HG03108 (cell line): ENCODE results near the gene TXNL4B.

Source experiments
- ATAC-seq: cut with Tn5 transposase; IDR thresholded peaks from one replicate; pipeline ENCODE4 v1.9.1; 2021; ENCODE audit warnings: moderate library complexity; ENCODE audit not compliant: unreplicated experiment

TXNL4B gene

DNA sequence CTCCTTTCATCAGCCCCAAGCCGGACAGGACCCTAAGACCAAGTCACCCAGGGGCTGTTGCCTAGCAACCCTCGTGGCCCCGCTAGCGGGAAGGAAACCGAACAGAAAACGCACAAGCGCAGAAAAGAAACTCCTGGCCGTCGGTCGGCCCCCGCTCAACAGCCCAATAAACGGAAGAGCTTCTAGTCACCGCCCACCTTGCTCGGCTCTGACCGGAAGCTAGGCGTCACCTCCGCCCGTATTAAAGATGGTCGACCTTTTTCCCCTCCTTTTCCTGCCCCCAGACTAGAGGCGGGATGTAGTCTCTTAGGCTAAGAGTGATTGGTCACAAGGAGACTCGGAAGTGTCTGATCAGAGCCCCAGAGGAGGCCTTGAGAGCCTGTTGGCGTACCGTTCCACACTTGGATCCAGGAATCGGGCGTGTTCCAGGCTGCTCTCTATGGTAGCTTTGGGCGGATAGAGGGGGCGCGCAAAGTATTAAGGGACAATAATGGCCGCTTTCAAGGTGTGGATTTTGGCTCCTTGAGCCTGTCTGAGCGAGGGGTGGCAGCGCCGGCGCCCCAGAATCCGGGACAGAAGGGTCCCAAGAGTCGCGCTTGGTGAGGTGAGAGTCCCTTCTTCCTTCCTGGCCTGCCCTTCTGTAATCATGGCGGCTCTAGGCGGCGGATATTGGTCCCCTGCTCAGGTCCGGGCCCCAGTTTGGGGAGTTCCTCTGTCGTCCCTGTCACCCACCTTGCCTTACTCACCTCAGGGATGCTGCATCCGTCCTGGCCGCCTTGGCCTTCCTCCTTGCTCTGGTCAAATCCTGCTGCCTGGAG is at the start of gene TXNL4B, which contains the start of gene DHX38:
TSS of gene TXNL4B (minus strand) at position 173 of the 818 bp plus-strand sequence. CDS start 2,871 bp downstream, outside the sequence.
TSS of gene DHX38 (plus strand) at position 400 of the 818 bp plus-strand sequence. CDS start 2,311 bp downstream, outside the sequence.
- ATAC-seq, result peak; percentile 97

DNA sequence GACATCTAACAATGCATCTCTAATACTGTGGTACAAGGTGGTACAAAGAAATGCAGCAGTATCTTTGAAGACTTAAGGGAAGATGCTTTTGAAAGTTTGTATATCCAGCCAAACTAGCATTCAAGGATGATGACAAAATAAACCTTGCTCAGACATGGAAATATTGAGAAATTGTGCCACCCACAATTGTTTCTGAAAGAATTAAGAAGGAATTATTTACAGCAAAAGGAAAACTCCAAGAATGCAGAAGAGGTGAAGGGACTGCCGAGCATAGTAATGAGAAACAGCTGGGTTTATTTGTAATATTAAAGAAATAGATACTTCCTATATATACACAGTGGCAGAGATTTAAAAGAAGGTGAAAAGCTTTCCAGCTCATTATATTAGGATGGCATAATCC is 49.1 kb upstream of the TXNL4B start:
- ATAC-seq, result no peak

DNA sequence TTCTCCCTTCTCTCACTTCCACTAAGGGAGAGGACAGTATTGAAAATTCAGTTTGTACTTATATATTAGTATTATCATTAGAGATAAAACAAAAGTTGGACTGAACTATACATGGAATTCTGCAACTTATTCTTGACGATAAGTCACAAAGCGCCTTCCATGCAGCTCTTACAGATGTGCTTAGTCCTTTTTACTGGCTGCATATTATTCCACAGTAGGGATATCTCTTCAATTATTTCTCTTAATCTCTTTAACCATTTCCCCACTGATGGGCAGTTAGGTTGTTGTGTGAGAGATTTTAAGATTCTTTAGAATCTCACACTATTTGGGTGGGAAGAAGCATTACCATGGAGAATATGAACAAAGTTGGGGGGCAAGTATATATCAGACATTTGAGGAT is 46.5 kb upstream of the TXNL4B start:
- ATAC-seq, result no peak

DNA sequence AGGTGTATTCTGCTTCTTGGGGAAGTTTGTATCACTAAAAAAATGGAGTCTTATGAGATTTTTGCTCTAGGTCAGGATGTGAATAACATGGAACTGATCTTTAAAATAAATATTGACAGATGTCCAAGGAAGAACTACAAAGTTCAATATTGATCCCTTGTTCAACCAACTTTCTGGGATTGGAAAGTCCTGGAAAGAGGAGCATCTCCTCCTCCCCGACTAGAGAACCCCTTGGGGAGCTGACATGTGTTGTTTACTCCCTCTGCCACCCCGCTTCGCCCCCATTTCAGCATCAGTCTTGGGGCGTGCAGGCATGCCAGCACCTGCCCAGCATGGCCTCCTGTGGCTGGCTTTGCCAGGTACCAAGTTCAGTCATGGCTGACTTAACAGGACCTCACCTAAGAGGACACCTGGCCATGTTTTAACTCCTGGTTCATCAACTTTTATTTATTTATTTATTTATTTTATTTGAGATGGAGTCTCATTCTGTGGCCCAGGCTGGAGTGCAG is 44.7 kb upstream of the TXNL4B start:
- ATAC-seq, result no peak

DNA sequence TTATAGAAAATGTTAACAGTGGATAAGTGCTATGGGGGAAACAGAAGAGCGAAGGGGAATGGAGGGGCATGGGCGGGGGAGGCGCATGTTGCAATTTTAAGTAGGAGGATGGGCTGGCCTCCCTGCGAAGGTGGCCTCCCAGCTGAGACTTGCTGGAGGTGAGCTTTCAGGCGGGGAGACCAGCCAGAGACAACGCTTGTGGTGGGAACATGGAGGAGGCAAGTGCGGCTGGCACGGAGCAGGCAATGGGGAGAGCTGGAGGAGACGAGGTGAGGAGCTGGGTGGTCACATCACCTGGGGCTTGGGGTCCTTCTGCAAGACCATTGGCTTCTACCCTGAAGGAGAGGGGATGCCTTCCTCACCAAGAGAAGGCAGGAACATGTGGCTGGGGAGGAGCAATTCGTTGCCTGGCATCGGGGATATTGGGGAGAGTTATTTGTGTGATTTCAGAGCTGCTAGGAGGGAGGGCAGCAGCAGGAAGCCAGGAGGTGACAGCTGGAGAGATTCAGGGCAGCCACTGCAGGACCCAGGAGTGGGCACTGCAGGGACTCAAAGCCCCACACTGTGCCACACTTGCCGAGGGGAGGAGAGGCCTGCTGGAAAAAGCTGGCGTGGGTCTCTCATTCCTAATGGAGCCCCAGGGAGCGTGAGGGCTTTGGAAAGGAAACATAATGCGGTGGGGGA is 44.1 kb upstream of the TXNL4B start:
- no peak for ATAC-seq

DNA sequence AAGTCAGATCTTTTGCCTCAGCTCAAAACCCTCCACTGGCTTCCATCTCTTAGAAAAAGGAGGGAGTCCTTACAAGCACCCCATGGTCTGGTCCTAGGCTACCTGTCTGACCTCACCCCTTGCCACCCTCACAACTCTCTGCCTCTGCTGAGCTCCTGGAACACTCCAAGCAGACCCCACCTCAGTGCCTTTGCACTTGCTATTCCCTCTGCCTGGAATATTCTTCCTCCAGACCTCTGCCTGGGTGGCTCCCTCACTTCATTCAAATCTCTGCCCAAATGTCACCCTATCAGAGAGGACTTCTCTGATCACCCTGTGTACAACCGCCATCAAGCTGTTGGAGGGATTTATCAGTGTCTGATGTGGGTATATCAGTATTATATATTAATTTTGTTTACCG is 41.1 kb upstream of the TXNL4B start:
- no peak for ATAC-seq

DNA sequence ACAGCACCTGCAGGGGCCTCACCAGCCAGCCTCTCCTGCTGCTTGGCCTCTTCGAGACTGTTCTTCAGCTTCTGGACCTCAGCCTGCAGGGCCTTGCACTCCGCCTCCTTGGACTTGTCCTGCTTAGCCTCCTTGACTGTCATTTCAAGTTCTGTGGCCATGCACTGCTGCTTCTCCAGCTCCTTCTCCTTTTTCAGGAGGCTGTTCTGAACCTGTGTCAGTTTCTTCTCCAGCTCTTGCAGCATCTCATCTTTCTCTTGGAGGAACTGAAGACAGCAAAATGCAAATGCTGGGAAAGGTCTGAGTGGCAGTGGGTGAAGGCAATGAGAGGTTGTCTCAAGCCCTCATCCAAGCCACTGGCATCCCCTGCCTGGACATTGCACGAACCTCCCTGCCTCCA is 39.3 kb upstream of the TXNL4B start:
- no peak for ATAC-seq

DNA sequence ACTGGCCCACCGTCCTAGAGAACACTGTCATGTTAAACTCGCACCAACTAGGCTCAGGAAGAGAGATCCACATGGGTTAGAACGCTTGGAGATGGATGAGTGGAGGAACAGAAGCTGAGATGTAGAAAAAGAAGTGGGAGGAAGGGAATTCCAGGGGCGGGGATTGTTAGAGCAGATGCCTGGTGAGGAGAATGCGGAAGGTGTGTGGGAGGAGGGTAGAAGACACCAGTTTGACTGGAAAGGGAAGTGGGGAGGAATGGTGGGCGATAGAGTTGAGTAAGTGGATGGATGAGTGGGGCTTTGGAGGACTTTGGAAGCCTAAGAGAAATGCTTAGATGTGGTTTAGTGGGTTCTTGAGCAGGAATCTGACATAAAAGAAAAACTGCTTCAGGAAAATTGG is 37.6 kb upstream of the TXNL4B start:
- ATAC-seq, result no peak

DNA sequence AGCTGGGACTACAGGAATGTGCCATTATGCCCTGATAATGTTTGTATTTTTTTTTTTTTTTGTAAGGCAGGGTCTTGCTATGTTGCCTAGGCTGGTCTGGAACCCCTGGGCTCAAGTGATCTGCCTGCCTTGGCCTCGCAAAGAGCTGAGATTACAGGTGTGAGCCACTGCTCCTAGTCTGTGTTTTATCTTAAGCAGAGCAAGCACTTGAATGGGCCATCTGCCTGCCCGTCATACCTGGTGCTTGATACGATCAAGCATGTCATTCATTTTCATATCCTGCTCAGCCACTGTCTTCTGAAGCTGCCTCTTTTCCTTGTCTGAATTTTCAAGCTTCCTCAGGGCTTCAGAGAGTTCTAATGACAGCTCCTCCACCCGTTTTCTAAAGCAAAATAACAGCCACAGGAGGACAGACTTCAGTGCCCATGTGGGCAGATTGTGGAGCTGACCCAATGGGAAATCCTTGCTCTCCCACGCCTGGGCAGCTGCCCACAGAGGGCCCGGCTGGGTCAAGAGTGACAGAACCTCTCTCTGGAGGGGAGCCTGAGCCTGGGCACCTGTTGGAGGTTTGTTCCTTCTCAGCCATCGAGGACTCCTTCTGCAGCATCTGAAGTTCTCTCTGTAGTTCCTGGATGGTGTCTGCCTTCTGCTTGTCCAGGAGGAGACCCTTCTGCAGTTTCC is 36.7 kb upstream of the TXNL4B start:
- ATAC-seq, result no peak

DNA sequence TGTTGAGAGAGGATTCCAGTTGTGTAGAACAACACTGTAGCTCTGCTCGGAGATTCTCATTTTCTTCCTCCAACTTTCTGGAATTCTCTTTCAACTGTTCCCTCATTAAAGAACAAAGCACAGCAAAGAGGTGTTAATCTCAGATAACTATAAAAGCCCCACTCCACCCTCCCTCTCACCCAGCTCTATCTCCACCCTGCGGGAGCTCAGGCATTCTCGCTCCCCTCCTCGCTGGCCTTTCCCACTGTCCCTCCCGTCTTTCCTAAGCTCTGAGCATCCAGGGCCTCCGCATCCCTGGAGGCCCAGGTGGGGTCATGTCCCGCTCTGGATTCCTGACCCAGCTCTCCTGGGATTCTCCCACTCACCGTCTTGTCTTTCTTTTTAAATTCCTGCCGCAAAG is 35.3 kb upstream of the TXNL4B start:
- no peak for ATAC-seq

DNA sequence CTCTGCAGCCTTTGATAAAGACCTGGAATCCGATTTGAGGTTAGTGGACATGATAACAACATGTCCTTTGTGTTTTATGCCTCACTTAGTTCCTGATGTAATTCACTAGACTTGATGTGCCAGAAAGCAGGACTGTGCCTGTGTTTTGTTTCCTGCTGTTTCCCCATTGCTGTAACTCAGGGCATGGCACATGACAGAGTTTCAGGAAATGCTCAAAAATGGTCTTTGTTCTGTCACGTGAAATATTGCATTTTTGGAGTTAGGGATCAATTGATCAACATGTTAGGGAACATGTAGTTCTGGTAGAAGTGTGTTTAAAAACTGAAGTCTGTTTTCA is 33.0 kb upstream of the TXNL4B start:
- no peak for ATAC-seq

DNA sequence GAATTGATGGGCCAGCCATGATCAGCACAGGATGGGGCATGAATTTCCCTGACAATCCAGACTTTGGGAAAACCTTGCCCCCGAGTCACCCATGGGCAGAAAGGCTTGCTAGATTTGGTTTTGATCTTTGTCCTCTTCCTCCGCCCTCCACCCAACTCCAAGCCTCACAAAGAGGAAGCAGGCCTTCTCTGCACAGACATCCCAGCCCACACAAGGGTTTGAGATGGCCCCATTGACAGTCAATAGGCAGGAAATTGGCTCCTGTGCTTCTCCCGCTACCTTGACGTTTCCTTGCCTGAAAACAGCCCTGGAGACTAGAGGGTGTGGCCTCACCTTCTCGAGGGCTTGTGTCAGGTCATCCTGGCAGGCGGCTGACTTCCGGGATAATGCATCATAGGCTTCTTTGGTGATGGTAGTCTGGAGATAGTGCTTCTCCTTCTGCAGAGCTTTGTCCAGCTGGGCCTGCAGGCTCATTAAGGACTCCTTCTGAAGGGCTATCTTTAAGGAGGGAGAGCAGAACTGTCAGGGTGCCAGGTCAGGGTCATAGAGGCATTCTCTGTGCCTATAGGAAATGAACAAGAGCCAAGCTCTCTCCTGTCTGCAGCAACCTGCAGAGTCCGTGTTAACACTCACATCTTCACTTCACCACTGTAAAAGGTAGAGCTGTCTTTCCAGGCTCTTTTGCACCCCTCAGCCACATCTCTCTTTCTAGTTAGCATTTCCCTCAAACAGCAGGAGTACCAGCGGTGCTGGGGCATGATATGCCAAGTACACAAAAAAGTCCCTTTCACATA is 32.4 kb upstream of the TXNL4B start:
- no peak for ATAC-seq

DNA sequence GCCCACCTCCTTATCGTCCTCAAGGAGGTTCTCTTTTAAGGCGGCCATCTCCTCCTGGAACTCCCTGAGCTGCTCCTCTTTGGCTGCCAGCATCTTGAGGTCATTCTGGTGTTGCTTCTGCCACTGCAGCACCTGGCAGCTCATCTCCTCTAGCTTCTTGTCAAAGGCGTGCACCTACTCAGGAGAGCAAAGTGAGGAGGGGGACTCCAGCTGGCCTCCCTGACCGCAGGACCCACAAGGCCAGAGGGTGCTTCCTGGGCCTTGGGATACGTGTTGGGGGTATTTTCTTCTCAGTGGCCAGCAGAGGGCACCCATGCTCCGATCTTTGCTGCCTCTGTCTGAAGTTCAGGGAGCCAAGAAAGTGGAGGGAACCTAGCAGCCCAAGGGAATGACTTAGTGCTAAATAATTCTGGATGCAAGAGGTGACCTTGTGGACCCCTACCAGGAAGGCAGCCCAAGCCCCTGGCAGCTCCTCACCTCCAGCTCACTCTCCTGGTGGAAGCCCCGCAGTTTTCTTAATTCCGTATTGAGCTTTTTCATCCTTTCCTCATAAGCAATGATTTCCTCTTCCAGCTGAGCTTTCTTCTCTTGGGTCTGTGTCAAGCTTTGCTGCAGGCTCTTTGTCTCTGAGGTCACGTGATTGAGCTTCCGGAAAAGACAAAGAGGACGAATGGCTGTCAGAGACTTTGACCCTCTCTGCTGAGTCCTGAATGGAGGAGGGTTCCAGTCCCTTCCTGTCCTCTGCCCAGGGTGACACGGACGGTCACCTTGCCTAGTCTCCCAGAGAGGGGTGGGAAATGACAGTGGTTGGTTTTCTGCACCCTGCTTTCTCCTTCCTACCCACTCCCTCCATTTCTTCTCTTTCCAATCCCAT is 31.6 kb upstream of the TXNL4B start:
- peak; percentile 58 for ATAC-seq

DNA sequence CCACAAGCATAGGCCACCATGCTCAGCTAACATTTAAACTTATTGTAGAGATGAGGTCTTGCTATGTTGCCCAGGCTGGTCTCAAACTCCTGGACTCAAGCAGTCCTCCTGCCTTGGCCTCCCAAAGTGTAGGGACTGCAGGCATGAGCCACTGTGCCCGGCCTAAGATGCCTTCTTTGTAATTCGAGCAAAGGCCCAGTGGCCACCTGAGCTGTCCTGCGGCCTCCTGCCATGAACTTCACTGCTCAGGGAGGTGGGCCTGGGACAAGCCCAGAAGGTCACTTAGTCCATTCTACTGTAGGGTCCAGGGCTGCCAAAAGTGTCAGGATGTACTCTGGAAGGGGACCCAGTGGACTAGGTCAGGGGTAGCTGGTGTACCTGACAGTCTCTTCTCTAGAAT is 30.7 kb upstream of the TXNL4B start:
- no peak for ATAC-seq

DNA sequence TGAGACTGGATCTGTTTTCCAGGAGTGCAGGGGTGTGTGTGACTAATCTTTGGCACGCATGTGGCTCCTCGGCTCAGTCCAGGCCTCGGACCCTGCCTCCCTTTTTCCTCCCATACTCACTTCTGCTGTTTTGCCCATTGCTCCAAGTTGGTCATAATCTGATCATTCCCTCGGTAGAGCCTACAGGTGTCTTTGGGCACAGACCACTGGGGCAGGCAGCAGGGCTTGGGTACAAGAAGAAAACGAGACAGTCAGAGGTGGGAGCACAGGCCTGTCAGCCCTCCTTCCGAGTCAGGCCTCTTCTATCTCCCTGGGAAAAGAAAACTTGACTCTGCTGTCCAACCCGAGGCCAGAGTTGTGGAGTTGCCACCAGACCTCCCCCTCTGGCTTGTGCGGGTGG is 30.0 kb upstream of the TXNL4B start:
- no peak for ATAC-seq

DNA sequence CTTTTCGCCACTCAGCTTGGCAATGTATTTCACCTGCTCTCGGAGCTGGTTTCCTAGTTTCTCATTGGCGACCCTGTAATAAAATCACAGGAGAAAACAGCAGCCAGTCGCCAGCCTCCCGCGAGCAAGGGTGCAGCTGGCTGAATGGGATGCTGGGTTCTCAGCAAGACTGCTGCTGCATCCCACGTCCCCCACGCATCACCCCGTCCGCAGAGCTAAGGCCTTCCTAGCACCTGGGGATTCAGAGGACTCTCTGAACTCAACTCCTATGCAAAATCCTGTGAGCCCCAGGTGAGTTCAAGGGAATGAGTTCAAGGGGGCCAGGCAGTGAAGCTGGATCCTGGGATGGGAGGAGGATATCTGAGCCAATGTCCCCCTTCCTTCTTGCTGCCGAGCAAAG is 29.5 kb upstream of the TXNL4B start:
- no peak for ATAC-seq

DNA sequence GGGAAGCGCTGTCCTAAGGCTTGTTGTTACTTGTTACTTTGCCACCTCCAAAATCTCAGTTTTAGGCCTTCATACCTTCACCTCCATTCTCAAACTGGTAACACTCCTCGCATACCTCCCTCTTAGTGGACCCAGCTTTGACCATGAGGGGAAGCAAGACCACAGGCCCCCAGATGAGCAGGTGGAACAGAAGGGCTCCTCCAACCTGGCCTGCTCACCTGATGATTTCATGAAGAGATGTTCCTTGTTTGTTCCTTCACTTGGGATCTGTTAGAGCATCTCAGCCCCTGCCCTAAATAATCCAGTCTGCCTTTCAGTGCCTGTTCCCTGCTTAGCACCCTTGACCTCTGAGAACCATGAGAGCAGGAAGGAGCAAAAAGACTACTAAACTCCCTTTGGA is 28.9 kb upstream of the TXNL4B start:
- no peak for ATAC-seq

DNA sequence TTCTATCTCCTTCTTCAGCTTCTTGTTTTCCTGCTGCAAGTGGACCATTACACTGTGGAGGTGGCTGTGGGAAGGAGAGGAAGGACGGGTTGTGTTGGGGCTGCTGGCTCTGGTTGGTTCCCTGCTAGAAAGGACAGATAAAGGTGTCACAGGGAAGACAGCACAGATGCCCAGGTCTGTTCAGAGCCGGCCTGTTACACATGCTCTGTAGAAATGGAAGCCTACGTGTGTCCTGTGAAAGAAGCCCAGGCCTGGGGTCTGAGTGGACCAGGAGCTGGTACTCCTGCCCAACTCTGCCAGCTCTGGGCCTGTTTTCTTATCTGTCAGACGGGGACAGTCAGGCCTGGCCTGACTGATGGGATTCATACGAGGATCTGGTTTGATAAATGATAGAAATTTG is 26.6 kb upstream of the TXNL4B start:
- no peak for ATAC-seq

DNA sequence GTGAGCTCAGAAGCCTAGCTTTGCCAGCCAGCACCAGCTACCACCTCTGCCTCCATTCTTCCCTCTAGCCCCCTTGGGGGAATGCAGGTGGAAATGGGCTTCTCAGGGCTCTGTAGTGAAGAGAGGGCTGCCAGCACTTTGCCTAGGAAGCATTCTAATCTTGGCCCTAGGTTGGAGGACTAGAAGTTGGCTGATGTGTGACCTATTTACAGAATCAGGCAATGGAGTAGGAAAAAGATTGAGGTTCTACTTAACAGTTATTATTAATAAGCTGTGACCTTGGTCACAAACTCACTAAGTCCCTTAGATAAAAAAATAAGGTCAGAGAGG is 20.2 kb upstream of the TXNL4B start:
- ATAC-seq, result no peak
